Activated naive CD4-positive, alpha-beta T cell treated with anti-CD3 and anti-CD28 coated beads, Interleukin-2, amount 50 U/mL, for 24 hours (primary cell): Measurements from ENCODE around the gene TFDP2.
A peak's percentile ranks its signal among the peaks of the same experiment; 100 is the strongest.
"Not testable (repeated sequence)": the region's sequence is repeated elsewhere in the genome, so short reads cannot be mapped to it uniquely, and the experiment has no call there.

Source experiments
- H3K27ac Mint-ChIP-seq: one replicate; pipeline ENCODE4 v1.8.0; 2021; ENCODE audit warnings: mild to moderate bottlenecking, mixed read lengths
- H3K27me3 Mint-ChIP-seq: one replicate; pipeline ENCODE4 v1.8.0; 2021; ENCODE audit warnings: mixed read lengths
- H3K36me3 Mint-ChIP-seq: one replicate; pipeline ENCODE4 v1.8.0; 2021; ENCODE audit warnings: mixed read lengths
- H3K4me1 Mint-ChIP-seq: one replicate; pipeline ENCODE4 v1.8.0; 2021; ENCODE audit warnings: mixed read lengths
- H3K4me3 Mint-ChIP-seq: one replicate; pipeline ENCODE4 v1.8.0; 2021; ENCODE audit warnings: mild to moderate bottlenecking, mixed read lengths
- H3K9me3 Mint-ChIP-seq: one replicate; pipeline ENCODE4 v1.8.0; 2021; ENCODE audit warnings: mixed read lengths

The TFDP2 gene

GRCh38 chr3:142144587-142144986 is 4.8 kb downstream of the TFDP2 start:
- H3K27ac Mint-ChIP-seq, H3K4me3 Mint-ChIP-seq, H3K9me3 Mint-ChIP-seq, H3K27me3 Mint-ChIP-seq: not testable (repeated sequence)
- H3K36me3 Mint-ChIP-seq: peaks cover 15% of the 10 kb centered on the region
- H3K4me1 Mint-ChIP-seq: peaks cover 48% of the 10 kb centered on the region

DNA sequence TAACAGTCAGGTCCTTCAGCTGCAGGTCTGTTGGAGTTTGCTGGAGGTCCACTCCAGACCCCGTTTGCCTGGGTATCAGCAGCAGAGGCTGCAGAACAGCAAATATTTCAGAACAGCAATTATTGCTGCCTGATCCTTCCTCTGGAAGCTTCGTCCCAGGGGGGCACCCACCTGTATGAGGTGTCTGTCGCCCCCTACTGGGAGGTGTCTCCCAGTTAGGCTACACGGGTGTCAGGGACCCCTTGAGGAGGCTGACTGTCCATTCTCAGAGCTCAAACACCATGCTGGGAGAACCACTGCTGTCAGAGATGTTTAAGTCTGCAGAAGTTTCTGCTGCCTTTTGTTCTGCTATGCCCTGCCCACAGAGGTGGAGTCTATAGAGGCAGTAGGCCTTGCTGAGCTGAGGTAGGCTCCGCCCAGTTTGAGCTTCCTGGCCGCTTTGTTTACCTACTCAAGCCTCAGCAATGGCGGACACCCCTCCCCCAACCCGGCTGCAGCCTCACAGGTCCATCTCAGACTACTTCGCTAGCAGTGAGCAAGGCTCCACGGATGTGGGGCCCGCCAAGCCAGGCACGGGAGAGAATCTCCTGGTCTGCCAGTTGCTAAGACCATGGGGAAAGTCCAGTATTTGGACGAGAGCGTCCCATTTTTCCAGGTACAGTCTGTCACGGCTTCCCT is 8.6 kb downstream of the TFDP2 start:
- not testable (repeated sequence) for H3K27me3 Mint-ChIP-seq, H3K9me3 Mint-ChIP-seq, H3K4me3 Mint-ChIP-seq, H3K27ac Mint-ChIP-seq
- H3K4me1 Mint-ChIP-seq: peaks cover 24% of the 10 kb centered on the region
- H3K36me3 Mint-ChIP-seq: peaks cover 18% of the 10 kb centered on the region

- H3K4me3 Mint-ChIP-seq, H3K27me3 Mint-ChIP-seq, H3K4me1 Mint-ChIP-seq, H3K27ac Mint-ChIP-seq, H3K9me3 Mint-ChIP-seq, H3K36me3 Mint-ChIP-seq: not testable (repeated sequence)
These were observed 12.3 kb downstream of the TFDP2 start for GRCh38 chr3:142137089-142137488.

DNA sequence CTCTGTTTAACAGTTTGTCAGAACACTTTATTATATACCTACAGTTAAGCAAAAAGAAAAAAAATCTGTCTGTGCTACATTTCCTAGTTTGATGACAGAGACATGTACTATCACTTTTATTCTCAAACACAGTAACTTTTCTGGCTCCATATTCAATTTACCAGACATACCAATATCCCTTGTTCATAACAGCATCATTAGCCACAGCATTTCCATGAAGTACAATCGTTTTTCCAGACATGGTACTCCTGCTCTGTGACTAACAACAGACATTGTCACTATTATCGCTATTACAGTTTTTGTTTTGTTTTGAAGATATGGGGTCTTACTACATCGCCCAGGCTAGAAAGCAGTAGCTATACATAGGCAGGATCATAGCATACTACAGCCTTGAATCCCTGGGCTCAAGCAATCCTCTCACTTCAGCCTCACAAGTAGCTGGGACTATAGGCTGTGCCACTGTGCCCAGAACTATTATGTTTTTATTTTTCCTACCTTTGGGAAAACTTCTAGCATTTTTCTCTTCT is 14.5 kb downstream of the TFDP2 start:
- Mint-ChIP-seq H3K27me3 (no peaks in the 10 kb centered on the region), H3K4me1 (peaks cover 8% of the 10 kb centered on the region), H3K36me3 (peaks cover 8% of the 10 kb centered on the region), H3K27ac (no peak overlapping the region), H3K9me3 (no peaks in the 10 kb centered on the region), H3K4me3 (no peak overlapping the region)

GRCh38 chr3:142129516-142130171 is 19.7 kb downstream of the TFDP2 start:
- no peak overlapping the region for H3K4me3 Mint-ChIP-seq
- peaks cover 6% of the 10 kb centered on the region for H3K36me3 Mint-ChIP-seq
- no peaks in the 10 kb centered on the region for H3K9me3 Mint-ChIP-seq
- no peak overlapping the region for H3K27ac Mint-ChIP-seq
- H3K4me1 Mint-ChIP-seq: peaks cover 20% of the 10 kb centered on the region
- H3K27me3 Mint-ChIP-seq: no peaks in the 10 kb centered on the region

- Mint-ChIP-seq H3K27ac (peak overlapping the region; percentile 78), H3K36me3 (peaks cover 6% of the 10 kb centered on the region), H3K4me3 (no peak overlapping the region), H3K4me1 (peaks cover 20% of the 10 kb centered on the region), H3K9me3 (no peaks in the 10 kb centered on the region), H3K27me3 (no peaks in the 10 kb centered on the region)
These were observed 21.2 kb downstream of the TFDP2 start for GRCh38 chr3:142127941-142128658.

DNA sequence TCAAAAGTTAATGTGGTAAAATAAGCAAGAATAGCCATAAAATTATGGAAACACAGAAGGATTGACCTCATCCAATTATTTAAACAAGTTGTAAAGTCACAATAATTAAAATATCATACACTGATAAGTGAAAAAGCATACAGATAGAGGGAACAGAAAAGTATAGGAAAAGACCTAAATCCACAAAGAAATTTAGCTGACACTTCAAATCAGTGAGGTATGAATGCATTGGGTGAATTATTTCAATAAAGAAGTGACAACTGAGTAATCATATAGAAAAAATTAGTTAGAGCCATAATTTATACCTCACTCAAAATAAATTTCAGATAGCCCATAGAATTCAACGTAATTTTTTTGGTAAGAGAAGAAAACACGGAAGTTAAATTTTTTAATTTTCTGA is 25.1 kb downstream of the TFDP2 start:
- Mint-ChIP-seq H3K36me3 (peaks cover 2% of the 10 kb centered on the region), H3K27ac (no peak overlapping the region), H3K4me3 (no peak overlapping the region), H3K27me3 (no peaks in the 10 kb centered on the region), H3K9me3 (no peaks in the 10 kb centered on the region), H3K4me1 (peaks cover 13% of the 10 kb centered on the region)

GRCh38 chr3:142120707-142121106 is 28.6 kb downstream of the TFDP2 start:
- H3K27me3 Mint-ChIP-seq: no peaks in the 10 kb centered on the region
- H3K27ac Mint-ChIP-seq: no peak overlapping the region
- peaks cover 18% of the 10 kb centered on the region for H3K4me1 Mint-ChIP-seq
- H3K4me3 Mint-ChIP-seq: no peak overlapping the region
- no peaks in the 10 kb centered on the region for H3K9me3 Mint-ChIP-seq
- H3K36me3 Mint-ChIP-seq: peaks cover 7% of the 10 kb centered on the region

GRCh38 chr3:142118911-142119310 is 30.4 kb downstream of the TFDP2 start:
- Mint-ChIP-seq H3K27me3 (no peaks in the 10 kb centered on the region), H3K4me1 (peaks cover 18% of the 10 kb centered on the region), H3K36me3 (peaks cover 7% of the 10 kb centered on the region), H3K9me3 (no peaks in the 10 kb centered on the region), H3K4me3 (no peak overlapping the region), H3K27ac (no peak overlapping the region)

DNA sequence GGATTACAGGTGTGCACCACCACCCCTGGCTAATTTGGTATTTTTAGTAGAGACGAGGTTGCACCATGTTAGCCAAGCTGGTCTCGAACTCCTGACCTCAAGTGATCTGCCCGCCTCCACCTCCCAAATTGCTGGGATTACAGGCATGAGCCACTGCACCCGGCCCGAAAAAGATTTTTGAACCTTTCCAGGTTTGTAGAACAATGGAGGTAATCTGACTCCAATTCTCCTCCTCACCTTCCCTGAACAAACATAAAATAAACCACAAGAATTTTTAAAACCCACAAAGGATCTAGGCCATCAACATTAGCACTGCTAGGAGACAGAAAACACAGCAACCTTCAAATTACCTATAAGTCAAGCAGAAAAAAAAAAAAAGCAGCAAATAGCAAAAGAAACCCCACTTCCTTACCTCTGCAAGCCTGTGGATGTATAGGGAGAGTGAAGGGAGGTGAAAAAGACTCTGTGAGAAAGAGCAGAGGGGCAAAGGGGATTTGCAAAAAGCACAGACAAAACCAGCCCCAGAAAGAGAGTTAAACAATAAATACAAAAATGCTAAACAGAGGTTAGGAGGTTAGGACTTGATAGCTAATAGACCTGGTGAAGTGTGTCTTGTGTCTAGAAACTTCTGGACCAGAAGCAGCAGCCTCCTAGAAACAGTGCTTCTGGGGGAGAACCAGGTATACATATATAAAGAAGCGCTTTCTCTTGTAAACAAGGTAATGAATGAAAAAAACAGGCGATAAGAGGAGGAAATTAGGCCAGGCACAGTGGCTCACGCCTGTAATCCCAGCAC is 32.1 kb downstream of the TFDP2 start:
- H3K36me3 Mint-ChIP-seq: peaks cover 7% of the 10 kb centered on the region
- H3K4me1 Mint-ChIP-seq: peaks cover 20% of the 10 kb centered on the region
- no peak overlapping the region for H3K27ac Mint-ChIP-seq
- H3K27me3 Mint-ChIP-seq: no peaks in the 10 kb centered on the region
- H3K9me3 Mint-ChIP-seq: no peaks in the 10 kb centered on the region
- H3K4me3 Mint-ChIP-seq: no peak overlapping the region

DNA sequence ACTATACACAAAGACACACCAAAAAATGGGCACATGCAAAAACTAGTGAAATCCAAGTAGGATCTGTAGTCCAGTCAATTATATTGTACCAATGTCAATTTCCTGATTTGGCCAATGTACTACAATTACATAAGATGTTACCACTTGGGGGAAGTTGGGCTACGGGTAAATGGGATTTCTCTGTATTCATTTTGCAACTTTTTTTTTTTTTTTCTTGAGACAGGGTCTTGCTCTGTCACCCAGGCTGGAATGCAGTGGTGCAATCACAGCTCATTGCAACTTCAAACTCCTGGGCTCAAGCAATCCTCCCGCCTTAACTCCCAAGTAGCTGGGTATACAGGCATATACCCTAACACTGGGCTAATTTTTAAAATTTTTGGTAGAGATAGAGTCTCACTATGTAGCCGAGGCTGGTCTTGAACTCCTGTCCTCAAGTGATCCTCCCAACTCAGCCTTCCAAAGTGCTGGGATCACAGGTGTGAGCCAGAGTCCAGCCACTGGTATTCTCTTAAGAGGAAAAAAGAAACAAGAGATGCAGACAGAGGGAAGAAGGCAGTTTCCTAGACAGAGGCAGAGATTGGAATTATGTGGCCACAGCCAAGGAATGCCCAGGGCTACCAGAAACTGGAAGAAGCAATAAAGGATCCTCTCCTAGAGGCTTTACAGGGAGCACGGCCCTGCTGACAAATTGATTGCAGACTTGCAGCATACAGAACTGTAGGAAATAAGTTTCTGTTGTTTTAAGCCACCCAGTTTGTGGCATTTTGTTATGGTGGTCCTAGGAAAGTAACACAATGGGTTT is 33.3 kb downstream of the TFDP2 start:
- no peak overlapping the region for H3K27ac Mint-ChIP-seq
- H3K36me3 Mint-ChIP-seq: peaks cover 7% of the 10 kb centered on the region
- H3K27me3 Mint-ChIP-seq: no peaks in the 10 kb centered on the region
- no peak overlapping the region for H3K4me3 Mint-ChIP-seq
- peaks cover 26% of the 10 kb centered on the region for H3K4me1 Mint-ChIP-seq
- H3K9me3 Mint-ChIP-seq: no peaks in the 10 kb centered on the region

GRCh38 chr3:142112601-142113000 is 36.7 kb downstream of the TFDP2 start:
- H3K4me3 Mint-ChIP-seq: no peak overlapping the region

DNA sequence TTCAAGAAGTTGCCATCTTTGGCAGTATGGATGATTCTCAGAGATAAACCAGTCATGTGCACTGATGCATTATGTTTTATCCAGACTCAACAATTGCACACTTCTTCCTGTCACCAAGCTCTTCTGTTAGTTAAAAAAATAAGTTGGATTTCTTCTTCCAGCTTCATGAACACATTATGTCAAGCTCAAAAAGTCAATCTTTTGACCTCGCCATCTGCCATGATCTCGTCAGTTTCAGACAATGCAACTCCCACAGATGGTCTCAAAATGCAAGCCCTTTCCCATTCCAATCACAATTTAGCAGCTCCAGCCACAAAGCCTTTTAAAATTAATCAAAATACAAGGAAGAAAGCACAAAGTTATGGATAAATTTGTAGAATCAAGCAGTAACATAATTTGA is 42.8 kb downstream of the TFDP2 start:
- Mint-ChIP-seq H3K4me3 (no peak overlapping the region), H3K27ac (no peak overlapping the region), H3K4me1 (peaks cover 7% of the 10 kb centered on the region), H3K27me3 (no peaks in the 10 kb centered on the region), H3K36me3 (peaks cover 3% of the 10 kb centered on the region), H3K9me3 (no peaks in the 10 kb centered on the region)

More at GRCh38 chr3:142112601-142113000, 36.7 kb downstream of the TFDP2 start:
- Mint-ChIP-seq H3K27me3 (no peaks in the 10 kb centered on the region), H3K36me3 (peaks cover 5% of the 10 kb centered on the region), H3K9me3 (no peaks in the 10 kb centered on the region), H3K27ac (no peak overlapping the region), H3K4me1 (peaks cover 15% of the 10 kb centered on the region)

- no peak overlapping the region for H3K27ac Mint-ChIP-seq
- H3K4me1 Mint-ChIP-seq: peaks cover 4% of the 10 kb centered on the region
These were observed 43.4 kb downstream of the TFDP2 start for GRCh38 chr3:142105991-142106390.

GRCh38 chr3:142104763-142105162 is 44.6 kb downstream of the TFDP2 start:
- no peaks in the 10 kb centered on the region for H3K9me3 Mint-ChIP-seq
- H3K27ac Mint-ChIP-seq: no peak overlapping the region
- no peak overlapping the region for H3K4me3 Mint-ChIP-seq
- H3K27me3 Mint-ChIP-seq: no peaks in the 10 kb centered on the region
- peaks cover 4% of the 10 kb centered on the region for H3K4me1 Mint-ChIP-seq
- H3K36me3 Mint-ChIP-seq: peaks cover 8% of the 10 kb centered on the region

More at GRCh38 chr3:142105991-142106390, 43.4 kb downstream of the TFDP2 start:
- Mint-ChIP-seq H3K36me3 (peaks cover 4% of the 10 kb centered on the region), H3K4me3 (no peak overlapping the region), H3K27me3 (no peaks in the 10 kb centered on the region), H3K9me3 (no peaks in the 10 kb centered on the region)
